ENCODE data around the gene CYP4Z1.
"Not testable (repeated sequence)": the region's sequence is repeated elsewhere in the genome, so short reads cannot be mapped to it uniquely, and the experiment has no call there.

Gene CYP4Z1

GRCh38 chr1:47128854-47129253, 61.8 kb downstream of the CYP4Z1 start:
- not testable (repeated sequence) for DNase-seq

DNA sequence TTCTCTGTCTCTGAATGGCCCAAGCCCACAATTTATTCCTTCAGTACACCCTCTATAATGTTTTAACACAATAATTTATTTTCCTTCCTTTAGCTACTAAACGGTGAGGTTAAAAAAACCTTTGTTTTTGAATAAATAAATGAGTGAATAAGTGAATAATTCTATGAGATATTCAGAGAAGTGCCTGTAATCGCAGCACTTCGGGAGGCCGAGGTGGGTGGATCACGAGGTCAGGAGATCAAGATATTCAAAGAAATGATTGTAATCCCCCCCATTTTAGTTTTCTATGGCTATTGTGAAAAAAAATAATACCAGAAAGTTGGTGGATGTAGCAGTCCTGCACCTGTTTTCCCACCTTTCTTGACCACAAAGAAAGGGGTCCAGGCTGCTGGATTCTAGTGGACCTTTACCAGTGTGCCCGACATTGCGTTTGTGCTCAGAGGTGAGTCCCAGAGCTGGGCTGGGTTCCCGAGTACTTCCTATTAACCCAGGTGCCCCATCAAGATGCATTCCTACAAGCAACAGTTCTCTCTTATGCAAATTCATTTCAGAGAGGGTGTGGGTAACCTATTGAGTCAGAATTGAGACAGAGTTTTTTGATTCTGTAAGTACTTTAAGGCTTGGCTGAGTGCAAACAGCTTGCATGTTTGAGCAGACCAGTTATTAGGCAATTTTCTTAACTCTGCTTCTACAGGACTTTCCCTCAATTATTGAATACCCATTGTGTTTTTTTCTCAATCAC, 62.6 kb downstream of the CYP4Z1 start:
- DNase-seq = not testable (repeated sequence)

- DNase-seq = not testable (repeated sequence)
Observed at GRCh38 chr1:47132665-47133064, 65.6 kb downstream of the CYP4Z1 start.

GRCh38 chr1:47137198-47137597, 70.2 kb downstream of the CYP4Z1 start, which contains the start of gene CYP4A22:
TSS of gene CYP4A22 (plus strand) at chr1:47137441. CDS start at chr1:47137486, 45 bp downstream.
- DNase-seq = no peak

- DNase-seq = no peak
Observed at GRCh38 chr1:47137925-47138615, 71.0 kb downstream of the CYP4Z1 start.

DNA sequence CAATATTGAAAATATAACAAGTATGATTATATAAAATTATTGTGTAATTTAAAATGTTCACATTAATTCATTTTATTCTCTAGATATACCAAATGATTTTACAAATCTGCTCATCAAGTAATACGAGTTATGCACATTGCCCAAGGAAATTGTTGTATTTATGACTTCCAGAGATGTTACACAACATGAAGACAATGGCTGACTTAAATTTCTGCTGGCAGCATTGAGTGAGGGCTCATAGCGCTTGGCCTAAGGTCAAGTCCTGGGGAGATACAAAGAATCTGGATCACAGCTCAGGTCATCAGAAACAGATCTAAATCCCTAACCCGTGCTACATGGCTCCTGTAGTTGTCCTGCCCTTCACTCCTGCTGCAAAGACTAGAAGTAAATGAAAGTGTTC, 73.3 kb downstream of the CYP4Z1 start:
- DNase-seq = not testable (repeated sequence)

- DNase-seq = not testable (repeated sequence)
Observed at GRCh38 chr1:47143654-47144053, 76.6 kb downstream of the CYP4Z1 start.

GRCh38 chr1:47146495-47146894, 79.5 kb downstream of the CYP4Z1 start:
- DNase-seq = not testable (repeated sequence)

DNA sequence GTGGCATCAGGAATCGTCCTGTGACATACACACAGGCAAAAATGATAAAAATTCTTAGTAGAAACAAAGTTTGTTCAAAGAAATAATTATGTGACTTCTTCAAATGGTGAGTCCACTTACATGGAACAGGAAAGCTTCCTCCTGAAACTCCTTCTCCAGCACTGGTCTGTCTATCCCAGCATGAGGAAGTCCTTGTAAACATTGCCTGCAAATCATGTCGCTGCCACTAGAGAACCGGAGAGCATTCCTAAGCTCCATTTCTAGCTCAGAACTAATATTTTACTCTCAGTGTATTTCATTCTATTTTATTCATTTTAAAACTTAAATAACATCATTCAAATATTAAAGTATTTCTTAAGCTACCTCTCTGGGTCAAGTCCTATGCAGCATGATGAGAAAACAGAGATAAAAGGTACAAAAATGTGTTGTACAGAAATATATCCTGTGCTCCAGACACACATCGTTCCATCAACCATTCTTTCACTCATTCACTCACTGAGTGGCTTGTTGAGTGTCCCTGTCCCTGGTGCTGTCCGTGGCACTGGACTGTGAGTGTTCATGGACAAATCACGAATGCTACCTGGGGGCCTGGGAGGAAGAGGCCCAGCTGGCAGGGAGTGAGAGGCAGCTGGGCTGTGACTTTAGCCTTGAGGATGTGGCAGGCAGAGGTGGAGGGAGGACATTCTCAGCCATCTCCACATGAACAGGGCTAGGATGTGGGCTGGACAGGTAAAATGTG, 80.2 kb downstream of the CYP4Z1 start:
- no peak for DNase-seq

GRCh38 chr1:47149162-47149561, 82.1 kb downstream of the CYP4Z1 start:
- peak; percentile 6 to 83 (median 47) for DNase-seq

DNA sequence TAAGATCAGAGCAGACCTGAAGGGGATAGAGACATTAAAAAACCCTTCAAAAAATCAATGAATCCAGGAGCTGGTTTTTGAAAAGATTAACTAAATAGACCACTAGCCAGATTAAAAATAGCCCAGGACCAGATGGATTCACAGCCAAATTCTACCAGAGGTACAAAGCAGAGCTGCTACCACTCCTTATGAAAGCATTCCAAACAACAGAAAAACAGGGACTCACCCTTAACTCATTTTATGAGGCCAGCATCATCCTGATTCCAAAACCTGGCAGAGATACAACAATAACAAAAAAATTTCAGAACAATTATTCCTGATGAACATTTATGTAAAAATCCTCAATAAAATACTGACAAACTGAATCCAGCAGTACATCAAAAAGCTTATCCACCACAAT, 89.4 kb downstream of the CYP4Z1 start:
- DNase-seq = not testable (repeated sequence)

DNA sequence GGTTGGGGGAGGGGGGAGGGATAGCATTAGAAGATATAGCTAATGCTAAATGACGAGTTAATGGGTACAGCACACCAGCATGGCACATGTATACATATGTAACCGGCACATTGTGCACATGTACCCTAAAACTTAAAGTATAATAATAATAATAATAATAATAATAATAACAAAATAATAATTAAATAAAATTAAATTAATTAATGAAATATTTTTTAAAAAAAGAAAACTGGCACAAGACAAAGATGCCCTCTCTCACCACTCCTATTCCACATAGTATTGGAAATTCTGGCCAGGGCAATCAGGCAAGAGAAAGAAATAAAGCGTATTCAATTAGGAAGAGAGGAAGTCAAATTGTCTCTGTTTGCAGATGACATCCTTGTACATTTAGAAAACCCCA, 90.9 kb downstream of the CYP4Z1 start:
- not testable (repeated sequence) for DNase-seq

DNA sequence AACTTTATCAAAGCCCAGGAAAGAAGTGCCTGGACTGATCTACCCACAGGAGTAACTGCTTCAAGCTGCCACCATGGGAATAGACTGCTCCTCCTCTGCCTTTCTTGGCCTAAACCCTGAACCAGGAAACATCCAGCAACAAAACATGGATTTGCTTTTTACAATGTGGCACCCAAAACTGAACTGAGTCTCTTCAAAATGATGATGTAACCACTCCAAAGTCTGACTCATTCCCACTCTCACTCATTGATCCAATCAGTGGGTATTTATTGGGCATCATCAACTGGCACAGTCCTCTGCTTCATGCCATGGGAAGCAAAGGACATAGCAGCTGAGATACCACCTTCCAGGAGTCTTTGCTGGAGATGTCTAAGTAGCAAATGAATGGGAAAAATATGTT, 93.7 kb downstream of the CYP4Z1 start:
- DNase-seq = no peak

- no peak for DNase-seq
Observed at GRCh38 chr1:47161298-47162040, 94.4 kb downstream of the CYP4Z1 start.

DNA sequence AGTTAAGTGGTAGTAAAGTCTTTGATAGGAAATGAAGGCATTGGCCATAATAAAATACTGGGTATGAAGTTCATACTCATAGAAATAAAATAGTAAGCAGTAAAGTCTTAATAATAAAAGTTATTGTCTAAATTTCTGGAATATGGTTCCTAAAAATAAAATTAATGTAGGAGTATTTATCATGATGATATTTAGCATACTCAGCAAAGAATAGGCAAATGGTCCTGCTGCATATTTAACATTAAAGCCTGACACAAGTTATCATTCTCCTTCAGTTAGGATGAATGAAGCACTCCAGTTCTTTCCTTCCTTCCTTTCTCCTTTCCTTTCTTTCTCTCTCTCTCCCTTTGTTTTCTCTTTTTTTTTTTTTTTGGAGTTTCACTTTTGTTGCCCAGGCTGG, 97.5 kb downstream of the CYP4Z1 start:
- no peak for DNase-seq
